Stomach (tissue), 4 donors: ENCODE results near the gene HECW1.

Source experiments
- CTCF ChIP-seq, 7 experiments: fragments of 450-650 bp in 4 of 7; fragments of 200-600 bp in 3 of 7; sonication (generic) in 3 of 7; IDR thresholded peaks; one replicate each; pipeline ENCODE4 v1.5.1; 2016 to 2019; ENCODE audit warnings: antibody characterized with exemption in 7 of 7, control low read depth in 2 of 7, mild to moderate bottlenecking in 1 of 7
- EP300 ChIP-seq: sonication (generic); formaldehyde crosslinking; IDR thresholded peaks from one replicate; pipeline ENCODE4 v1.6.1; 2017; ENCODE audit warnings: antibody characterized with exemption
- POLR2A ChIP-seq, 4 donors: fragments of 450-650 bp; IDR thresholded peaks; one replicate each; pipeline ENCODE4 v1.6.1; 2016; ENCODE audit warnings: antibody characterized with exemption in 4 of 4, control low read depth in 2 of 4, mild to moderate bottlenecking in 1 of 4, moderate library complexity in 1 of 4
- POLR2AphosphoS5 ChIP-seq, 3 donors: sonication (generic); formaldehyde crosslinking; IDR thresholded peaks; one replicate each; pipeline ENCODE4 v1.6.1; 2016; ENCODE audit warnings: antibody characterized with exemption in 3 of 3

GRCh38 chr7:43163885-43164284 is 51.4 kb downstream of the HECW1 start:
- no peak for TF ChIP-seq POLR2A (IDR thresholded peaks at IDR 0.05)
- no peak for TF ChIP-seq CTCF (IDR thresholded peaks at IDR 0.05)
- TF ChIP-seq POLR2AphosphoS5 (IDR thresholded peaks at IDR 0.05): no peak
- TF ChIP-seq EP300: no peak
